Measurements from ENCODE around the gene C21orf91. TPM values are rescaled to one million over a fixed set of nuclear protein-coding genes. Genes with fewer than 3 reads are reported as not detected.

The C21orf91 gene
- polyA plus RNA-seq, 2 of the 4 experiments (the other 2 are of a cell fraction): 1.9 to 5.5 TPM

- Histone ChIP-seq H3K4me1 (no peaks in the 10 kb centered on the region), H3K4me3 (no peak overlapping the region), H3K4me2 (no peak overlapping the region), H3K27ac (no peak overlapping the region), H3K9me3 (no peaks in the 10 kb centered on the region)
- ATAC-seq (no peak), FAIRE-seq (no peak), DNase-seq (ENCODE audit: low read depth in 1 of 2, low spot score in 1 of 2) (no peak)
- ChIA-PET CTCF (no interaction called here), POLR2A (no interaction called here)
- no peak for TF ChIP-seq ELK1 (IDR thresholded peaks at IDR 0.05; ENCODE audit: low read depth, low read length)
- TF ChIP-seq EP300 (IDR thresholded peaks at IDR 0.05): no peak
- TF ChIP-seq CTCF (IDR thresholded peaks at IDR 0.05): no peak
- TF ChIP-seq HES2 (IDR thresholded peaks at IDR 0.05): no peak
- TF ChIP-seq REST (IDR thresholded peaks at IDR 0.05): no peak
- no peak for TF ChIP-seq HEYL (CRISPR knock-in tag; IDR thresholded peaks at IDR 0.05)
- TF ChIP-seq NFE2L2 (conservative IDR thresholded peaks at IDR 0.05; ENCODE audit: low read length): no peak
- no peak for TF ChIP-seq KDM5A (IDR thresholded peaks at IDR 0.05)
- no peak for TF ChIP-seq ATOH8 (CRISPR knock-in tag; IDR thresholded peaks at IDR 0.05; ENCODE audit: low read depth)
- no peak for TF ChIP-seq FOSL2 (IDR thresholded peaks at IDR 0.05)
- TF ChIP-seq FOSL2 (CRISPR knock-in tag; IDR thresholded peaks at IDR 0.05): no peak
- TF ChIP-seq MYC (IDR thresholded peaks at IDR 0.05; ENCODE audit: borderline replicate concordance, low read length): no peak
- no peak for TF ChIP-seq EHMT2 (IDR thresholded peaks at IDR 0.05; ENCODE audit: low read depth)
- TF ChIP-seq JUNB (IDR thresholded peaks at IDR 0.05): no peak
- TF ChIP-seq CBX2 (IDR thresholded peaks at IDR 0.05; ENCODE audit: borderline replicate concordance, low read depth): no peak
- TF ChIP-seq POLR2A (IDR thresholded peaks at IDR 0.05; ENCODE audit: low read length): no peak
- TF ChIP-seq PBX3 (IDR thresholded peaks at IDR 0.05): no peak
- no peak for TF ChIP-seq ESRRA (IDR thresholded peaks at IDR 0.05; ENCODE audit: borderline replicate concordance, low read length)
- no peak for TF ChIP-seq ZFP36 (IDR thresholded peaks at IDR 0.05; ENCODE audit: borderline replicate concordance, partially characterized antibody)
- WGBS (ENCODE audit: missing lambda C conversion rate): 96% methylated on average over 1 of the region's 1 CpG
Observed at GRCh38 chr21:17802572-17802971, 16.6 kb downstream of the C21orf91 start.

All from A549 (cell line).